ENCODE results near the gene MBOAT7.

DNA sequence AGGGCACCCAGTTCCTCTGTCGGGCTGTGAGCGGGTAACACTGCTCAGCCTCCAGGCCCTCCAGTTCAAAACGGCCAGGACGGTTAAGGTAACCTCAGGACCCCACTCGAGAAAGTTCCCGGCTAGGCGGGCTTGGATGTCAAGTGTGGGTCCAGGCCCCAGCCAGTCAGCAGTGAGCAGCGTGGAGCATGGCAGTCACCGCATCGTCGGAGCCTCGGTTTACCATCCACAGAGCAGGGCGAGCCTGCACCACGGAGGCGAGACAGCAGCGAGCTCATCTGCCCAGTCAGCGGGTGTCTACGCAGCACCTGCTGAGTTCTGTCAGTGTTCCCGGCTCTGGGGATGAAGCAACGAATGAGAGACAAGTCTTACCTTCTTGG lies 59.8 kb downstream of the MBOAT7 start:
- TF ChIP-seq CTCF (IDR thresholded peaks at IDR 0.05) (no peak), POLR2A (IDR thresholded peaks at IDR 0.05) (no peak)
